GM19023 (cell line): ENCODE data around the gene RFX5.
A peak's percentile ranks its signal among the peaks of the same experiment; 100 is the strongest.
"Not testable (repeated sequence)": the region's sequence is repeated elsewhere in the genome, so short reads cannot be mapped to it uniquely, and the experiment has no call there.

Experiments
- ATAC-seq: cut with Tn5 transposase; IDR thresholded peaks from one replicate; pipeline ENCODE4 v1.9.1; 2021; ENCODE audit warnings: mild to moderate bottlenecking, moderate library complexity; ENCODE audit not compliant: unreplicated experiment

RFX5 gene

GRCh38 chr1:151346769-151347522, at the start of gene RFX5:
Gene RFX5 (minus strand): TSS chr1:151347252. CDS start chr1:151346320, 932 bp downstream.
- ATAC-seq = peak; percentile 95

- ATAC-seq = not testable (repeated sequence)
These were observed 49.2 kb upstream of the RFX5 start for GRCh38 chr1:151396265-151396664.

- no peak for ATAC-seq
These were observed 46.5 kb upstream of the RFX5 start for GRCh38 chr1:151393583-151393982.

GRCh38 chr1:151391079-151391563, 44.1 kb upstream of the RFX5 start:
- no peak for ATAC-seq

GRCh38 chr1:151390221-151391078, 43.4 kb upstream of the RFX5 start:
- ATAC-seq = not testable (repeated sequence)

- ATAC-seq = no peak
These were observed 39.0 kb upstream of the RFX5 start for GRCh38 chr1:151386002-151386401.

- ATAC-seq = no peak
These were observed 37.5 kb upstream of the RFX5 start for GRCh38 chr1:151384584-151384983.

- no peak for ATAC-seq
These were observed 30.3 kb upstream of the RFX5 start for GRCh38 chr1:151377150-151377884.

- no peak for ATAC-seq
These were observed 26.1 kb upstream of the RFX5 start for GRCh38 chr1:151373196-151373595.

GRCh38 chr1:151372058-151372934, 25.2 kb upstream of the RFX5 start, which contains the start of gene SELENBP1:
Gene SELENBP1 (minus strand): TSS chr1:151372705. CDS start chr1:151372641, 64 bp downstream.
- ATAC-seq = no peak

GRCh38 chr1:151371370-151372057, 24.5 kb upstream of the RFX5 start:
- ATAC-seq = no peak

- ATAC-seq = no peak
These were observed 23.3 kb upstream of the RFX5 start for GRCh38 chr1:151370211-151370911.

GRCh38 chr1:151369621-151370048, 22.6 kb upstream of the RFX5 start:
- ATAC-seq = no peak

GRCh38 chr1:151369302-151369610, 22.2 kb upstream of the RFX5 start:
- ATAC-seq = no peak

- no peak for ATAC-seq
These were observed 21.6 kb upstream of the RFX5 start for GRCh38 chr1:151368393-151369301.

- no peak for ATAC-seq
These were observed 20.8 kb upstream of the RFX5 start for GRCh38 chr1:151367658-151368392.

- no peak for ATAC-seq
These were observed 17.9 kb upstream of the RFX5 start for GRCh38 chr1:151364996-151365395.
